Spleen (tissue), 3 donors: ENCODE results near the gene TXLNA.

Experiments used
- POLR2A ChIP-seq, 3 donors: fragments of 450-650 bp; IDR thresholded peaks; one replicate each; pipeline ENCODE4 v1.5.1; 2017; ENCODE audit warnings: antibody characterized with exemption in 3 of 3, mild to moderate bottlenecking in 1 of 3
- POLR2AphosphoS5 ChIP-seq, 3 donors: sonication (generic); formaldehyde crosslinking; IDR thresholded peaks; one replicate each; pipeline ENCODE4 v1.5.1; 2017; ENCODE audit warnings: antibody characterized with exemption in 3 of 3

GRCh38 chr1:32221980-32222755, 42.7 kb downstream of the TXLNA start, which contains the start of the genes EIF3I and TMEM234:
- TF ChIP-seq POLR2A (IDR thresholded peaks at IDR 0.05) (peak in 2 of 3 donors; percentile 37 to 54), POLR2AphosphoS5 (IDR thresholded peaks at IDR 0.05) (peak; percentile 86 to 97 (median 91))
